ENCODE measurements around the gene ZNF215. TPM values are rescaled to one million over a fixed set of nuclear protein-coding genes. Genes with fewer than 3 reads are reported as not detected.

Gene ZNF215
- total and polyA plus RNA-seq, 2 donors from 2014 or later: 0.56 to 6.4 TPM

- no peak overlapping the region for H3K9ac ChIP-seq (ENCODE audit: low read length in 3 of 3)
- DNase-seq (no peak), FAIRE-seq (no peak)
- no peaks in the 10 kb centered on the region for H3K4me1 ChIP-seq (ENCODE audit: control insufficient read depth in 2 of 3, insufficient read depth in 2 of 3, low read depth in 1 of 3, low read length in 3 of 3)
- no peaks in the 10 kb centered on the region for H3K9me3 ChIP-seq (ENCODE audit: control insufficient read depth in 2 of 3, insufficient read depth in 1 of 3, low read length in 3 of 3)
- H3K4me3 ChIP-seq (ENCODE audit: low read length in 3 of 3): no peak overlapping the region
- no peaks in the 10 kb centered on the region for H3K36me3 ChIP-seq (ENCODE audit: control insufficient read depth in 2 of 3, insufficient read depth in 3 of 3, low read length in 3 of 3)
- H3K27ac ChIP-seq (ENCODE audit: low read depth in 2 of 2, low read length in 2 of 2): no peak overlapping the region
- no peaks in the 10 kb centered on the region for H3K27me3 ChIP-seq (ENCODE audit: control insufficient read depth, insufficient read depth, low read length)
- intact Hi-C loops (cut with DNase I): no loop called here
- TF ChIP-seq, protein P1, sequence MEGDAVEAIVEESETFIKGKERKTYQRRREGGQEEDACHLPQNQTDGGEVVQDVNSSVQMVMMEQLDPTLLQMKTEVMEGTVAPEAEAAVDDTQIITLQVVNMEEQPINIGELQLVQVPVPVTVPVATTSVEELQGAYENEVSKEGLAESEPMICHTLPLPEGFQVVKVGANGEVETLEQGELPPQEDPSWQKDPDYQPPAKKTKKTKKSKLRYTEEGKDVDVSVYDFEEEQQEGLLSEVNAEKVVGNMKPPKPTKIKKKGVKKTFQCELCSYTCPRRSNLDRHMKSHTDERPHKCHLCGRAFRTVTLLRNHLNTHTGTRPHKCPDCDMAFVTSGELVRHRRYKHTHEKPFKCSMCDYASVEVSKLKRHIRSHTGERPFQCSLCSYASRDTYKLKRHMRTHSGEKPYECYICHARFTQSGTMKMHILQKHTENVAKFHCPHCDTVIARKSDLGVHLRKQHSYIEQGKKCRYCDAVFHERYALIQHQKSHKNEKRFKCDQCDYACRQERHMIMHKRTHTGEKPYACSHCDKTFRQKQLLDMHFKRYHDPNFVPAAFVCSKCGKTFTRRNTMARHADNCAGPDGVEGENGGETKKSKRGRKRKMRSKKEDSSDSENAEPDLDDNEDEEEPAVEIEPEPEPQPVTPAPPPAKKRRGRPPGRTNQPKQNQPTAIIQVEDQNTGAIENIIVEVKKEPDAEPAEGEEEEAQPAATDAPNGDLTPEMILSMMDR (IDR thresholded peaks at IDR 0.05; ENCODE audit: borderline replicate concordance, extremely low read depth, insufficient read depth): no peak
These were observed 14.8 kb upstream of the ZNF215 start for GRCh38 chr11:6911378-6911777.

DNA sequence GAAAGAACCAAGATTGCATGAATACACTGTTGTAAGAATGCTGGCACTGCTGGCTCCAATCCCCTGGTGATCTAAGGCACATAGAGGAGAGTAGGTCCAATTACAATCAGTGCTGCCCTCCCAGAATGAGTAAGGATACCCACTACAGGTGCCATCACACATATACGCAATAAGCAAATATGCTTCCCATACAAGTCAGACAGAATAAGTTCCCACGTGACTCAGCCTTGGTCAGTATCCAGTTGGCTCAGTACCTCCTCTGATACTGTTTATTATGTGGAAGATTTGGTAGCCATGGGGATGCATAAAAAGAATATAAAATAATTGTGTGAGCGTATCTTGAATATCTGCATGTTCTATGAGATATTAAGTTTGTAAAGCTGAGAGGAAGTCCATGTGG, 14.3 kb upstream of the ZNF215 start:
- no peak overlapping the region for H3K9ac ChIP-seq (ENCODE audit: low read length in 3 of 3)
- FAIRE-seq (no peak), DNase-seq (no peak)
- H3K4me1 ChIP-seq (ENCODE audit: control insufficient read depth in 2 of 3, insufficient read depth in 2 of 3, low read depth in 1 of 3, low read length in 3 of 3): no peaks in the 10 kb centered on the region
- no peaks in the 10 kb centered on the region for H3K9me3 ChIP-seq (ENCODE audit: control insufficient read depth in 2 of 3, insufficient read depth in 1 of 3, low read length in 3 of 3)
- no peak overlapping the region for H3K27ac ChIP-seq (ENCODE audit: low read depth in 2 of 2, low read length in 2 of 2)
- no peak overlapping the region for H3K4me3 ChIP-seq (ENCODE audit: low read length in 3 of 3)
- no peaks in the 10 kb centered on the region for H3K36me3 ChIP-seq (ENCODE audit: control insufficient read depth in 2 of 3, insufficient read depth in 3 of 3, low read length in 3 of 3)
- H3K27me3 ChIP-seq (ENCODE audit: control insufficient read depth, insufficient read depth, low read length): no peaks in the 10 kb centered on the region
- intact Hi-C loops (cut with DNase I): no loop called here
- TF ChIP-seq, protein P1 (IDR thresholded peaks at IDR 0.05; ENCODE audit: borderline replicate concordance, extremely low read depth, insufficient read depth): no peak

GRCh38 chr11:6919698-6920097, 6.5 kb upstream of the ZNF215 start:
- H3K27ac ChIP-seq (ENCODE audit: low read depth in 2 of 2, low read length in 2 of 2): no peak overlapping the region
- no peaks in the 10 kb centered on the region for H3K27me3 ChIP-seq (ENCODE audit: control insufficient read depth, insufficient read depth, low read length)
- H3K36me3 ChIP-seq (ENCODE audit: control insufficient read depth in 2 of 3, insufficient read depth in 3 of 3, low read length in 3 of 3): no peaks in the 10 kb centered on the region
- H3K9ac ChIP-seq (ENCODE audit: low read length in 3 of 3): no peak overlapping the region
- H3K4me3 ChIP-seq (ENCODE audit: low read length in 3 of 3): no peak overlapping the region
- intact Hi-C loops (cut with DNase I): no loop called here
- FAIRE-seq (no peak), DNase-seq (no peak)
- H3K4me1 ChIP-seq (ENCODE audit: control insufficient read depth in 2 of 3, insufficient read depth in 2 of 3, low read depth in 1 of 3, low read length in 3 of 3): no peaks in the 10 kb centered on the region
- H3K9me3 ChIP-seq (ENCODE audit: control insufficient read depth in 2 of 3, insufficient read depth in 1 of 3, low read length in 3 of 3): no peaks in the 10 kb centered on the region
- TF ChIP-seq, protein P1 (IDR thresholded peaks at IDR 0.05; ENCODE audit: borderline replicate concordance, extremely low read depth, insufficient read depth): no peak

DNA sequence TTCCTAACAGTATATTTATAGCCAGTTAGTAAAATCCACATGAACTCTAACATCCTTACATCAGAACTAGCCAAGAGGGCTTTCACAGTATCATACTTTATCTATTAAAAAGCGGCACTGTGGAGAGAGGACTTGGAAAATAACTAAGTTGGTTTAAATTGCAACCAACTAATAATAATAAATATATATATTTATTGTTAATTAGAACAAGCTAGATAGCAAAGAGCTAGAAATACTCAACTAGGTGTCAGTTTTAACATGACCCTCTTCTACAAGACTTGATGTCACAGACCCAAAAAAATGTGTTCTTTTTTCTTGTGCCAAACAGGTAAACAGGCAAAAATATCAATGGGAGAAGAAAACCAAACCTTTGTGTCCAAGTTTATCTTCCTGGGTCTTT, 5.5 kb upstream of the ZNF215 start, which contains the start of gene OR2D3:
Gene OR2D3 (plus strand): TSS at position 301 of the 400 bp plus-strand sequence. CDS start 0 bp downstream, at position 301.
- TF ChIP-seq, protein P1 (IDR thresholded peaks at IDR 0.05; ENCODE audit: borderline replicate concordance, extremely low read depth, insufficient read depth): no peak
- FAIRE-seq (no peak), DNase-seq (no peak)
- Histone ChIP-seq H3K27me3 (ENCODE audit: control insufficient read depth, insufficient read depth, low read length) (no peaks in the 10 kb centered on the region), H3K4me1 (ENCODE audit: control insufficient read depth in 2 of 3, insufficient read depth in 2 of 3, low read depth in 1 of 3, low read length in 3 of 3) (no peaks in the 10 kb centered on the region), H3K4me3 (ENCODE audit: low read length in 3 of 3) (no peak within 1 kb of the TSS), H3K9ac (ENCODE audit: low read length in 3 of 3) (no peak within 1 kb of the TSS), H3K9me3 (ENCODE audit: control insufficient read depth in 2 of 3, insufficient read depth in 1 of 3, low read length in 3 of 3) (no peaks in the 10 kb centered on the region), H3K27ac (ENCODE audit: low read depth in 2 of 2, low read length in 2 of 2) (no peak within 1 kb of the TSS), H3K36me3 (ENCODE audit: control insufficient read depth in 2 of 3, insufficient read depth in 3 of 3, low read length in 3 of 3) (no peaks in the 10 kb centered on the region)
- intact Hi-C loops (cut with DNase I): no loop called here

Measured in kidney (tissue), 14 donors.